ENCODE data around the gene ALG2. TPM values are rescaled to one million over a fixed set of nuclear protein-coding genes. Genes with fewer than 3 reads are reported as not detected.

ALG2 gene
- total and polyA plus RNA-seq, 2 of the 4 experiments (the other 2 are of a cell fraction): 36.4 to 38.4 TPM

DNA sequence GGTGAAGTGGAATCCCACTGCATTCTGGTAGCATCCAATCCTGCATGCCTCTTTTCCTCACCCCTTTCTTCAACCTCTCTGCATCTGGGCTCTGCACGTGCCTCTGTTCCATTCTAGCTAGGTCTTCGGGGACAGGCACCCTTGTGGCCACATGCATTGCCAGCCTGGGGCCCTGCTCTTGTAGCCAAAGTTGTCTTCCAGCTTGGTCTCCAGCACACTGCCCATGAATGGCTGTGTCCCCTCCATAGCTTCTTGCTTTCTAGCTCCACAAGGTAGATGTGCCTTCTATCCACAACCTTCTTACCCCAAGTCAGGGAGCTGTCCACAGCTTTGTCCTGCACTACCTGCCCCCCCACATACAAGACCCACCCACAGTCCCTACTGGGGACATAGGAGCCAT, 32.6 kb downstream of the ALG2 start:
- intact Hi-C loops (cut with micrococcal nuclease): loop anchor here (10.0 kb wide), 2 partner anchors 76 to 1236 kb away; partner anchors contain the start of gene MSANTD3
- H4K8ac ChIP-seq (ENCODE audit: low read depth in 2 of 2, low read length in 2 of 2): no peak overlapping the region
- H3K9ac ChIP-seq (ENCODE audit: low read depth, low read length): no peak overlapping the region
- peaks cover 4% of the 10 kb centered on the region; the same call in 1 of the 2 replicates for H3K9me1 ChIP-seq (ENCODE audit: insufficient read depth, low read length)
- H3K4ac ChIP-seq (ENCODE audit: low read depth, low read length): no peak overlapping the region
- H2AFZ ChIP-seq (replicated peaks; ENCODE audit: low read length, poor library complexity): no peak overlapping the region
- no peaks in the 10 kb centered on the region for H4K20me1 ChIP-seq (ENCODE audit: insufficient read depth, low read length)
- peaks cover 8% of the 10 kb centered on the region for H3K27me3 ChIP-seq (ENCODE audit: control insufficient read depth, insufficient read depth, low read length)
- TF ChIP-seq MAZ (IDR thresholded peaks at IDR 0.05; ENCODE audit: borderline replicate concordance, low read depth, low read length) (no peak), RAD21 (IDR thresholded peaks at IDR 0.05; ENCODE audit: low read length) (no peak), POLR2A (IDR thresholded peaks at IDR 0.05; ENCODE audit: low read depth, low read length) (no peak), RCOR1 (IDR thresholded peaks at IDR 0.05; ENCODE audit: insufficient replicate concordance, low read length) (no peak), MAFK (IDR thresholded peaks at IDR 0.05; ENCODE audit: low read depth, low read length) (no peak), BHLHE40 (IDR thresholded peaks at IDR 0.05; ENCODE audit: low read depth, low read length) (no peak), CTCF (conservative IDR thresholded peaks at IDR 0.05; ENCODE audit: low read depth, low read length) (no peak), CHD1 (IDR thresholded peaks at IDR 0.05; ENCODE audit: low read depth, low read length) (no peak), NFE2L2 (IDR thresholded peaks at IDR 0.05; ENCODE audit: low read depth, low read length) (no peak), CEBPB (IDR thresholded peaks at IDR 0.05; ENCODE audit: low read depth, low read length) (no peak), RFX5 (IDR thresholded peaks at IDR 0.05; ENCODE audit: low read depth, low read length) (no peak), FOS (IDR thresholded peaks at IDR 0.05; ENCODE audit: low read depth, low read length) (no peak), MXI1 (IDR thresholded peaks at IDR 0.05; ENCODE audit: borderline replicate concordance, low read depth, low read length) (no peak), SMC3 (IDR thresholded peaks at IDR 0.05; ENCODE audit: low read depth, low read length) (no peak)
- TF ChIP-seq, protein P1, sequence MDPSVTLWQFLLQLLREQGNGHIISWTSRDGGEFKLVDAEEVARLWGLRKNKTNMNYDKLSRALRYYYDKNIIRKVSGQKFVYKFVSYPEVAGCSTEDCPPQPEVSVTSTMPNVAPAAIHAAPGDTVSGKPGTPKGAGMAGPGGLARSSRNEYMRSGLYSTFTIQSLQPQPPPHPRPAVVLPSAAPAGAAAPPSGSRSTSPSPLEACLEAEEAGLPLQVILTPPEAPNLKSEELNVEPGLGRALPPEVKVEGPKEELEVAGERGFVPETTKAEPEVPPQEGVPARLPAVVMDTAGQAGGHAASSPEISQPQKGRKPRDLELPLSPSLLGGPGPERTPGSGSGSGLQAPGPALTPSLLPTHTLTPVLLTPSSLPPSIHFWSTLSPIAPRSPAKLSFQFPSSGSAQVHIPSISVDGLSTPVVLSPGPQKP (IDR thresholded peaks at IDR 0.05; ENCODE audit: borderline replicate concordance, low read depth, low read length): no peak
- TF ChIP-seq, protein P2, sequence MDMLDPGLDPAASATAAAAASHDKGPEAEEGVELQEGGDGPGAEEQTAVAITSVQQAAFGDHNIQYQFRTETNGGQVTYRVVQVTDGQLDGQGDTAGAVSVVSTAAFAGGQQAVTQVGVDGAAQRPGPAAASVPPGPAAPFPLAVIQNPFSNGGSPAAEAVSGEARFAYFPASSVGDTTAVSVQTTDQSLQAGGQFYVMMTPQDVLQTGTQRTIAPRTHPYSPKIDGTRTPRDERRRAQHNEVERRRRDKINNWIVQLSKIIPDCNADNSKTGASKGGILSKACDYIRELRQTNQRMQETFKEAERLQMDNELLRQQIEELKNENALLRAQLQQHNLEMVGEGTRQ (IDR thresholded peaks at IDR 0.05; ENCODE audit: low read depth, low read length): no peak
- H3K4me3 ChIP-seq (ENCODE audit: insufficient read depth, low read depth, low read length): no peak overlapping the region
- H4K91ac ChIP-seq (ENCODE audit: insufficient read depth, low read depth, low read length): no peak overlapping the region
- no peak overlapping the region for H3K4me2 ChIP-seq (ENCODE audit: low read depth, low read length)
- H3K79me1 ChIP-seq (ENCODE audit: low read depth in 1 of 2, low read length in 2 of 2): no peaks in the 10 kb centered on the region
- no peak overlapping the region for H3K23ac ChIP-seq (ENCODE audit: low read depth, low read length)
- no peak for ATAC-seq (ENCODE audit: low read depth)
- H3K9me3 ChIP-seq (ENCODE audit: control insufficient read depth, insufficient read depth, low read length): peaks cover 2% of the 10 kb centered on the region
- CTCF ChIA-PET: no interaction called here
- no peak overlapping the region for H2AK5ac ChIP-seq (ENCODE audit: low read depth, low read length)
- in situ Hi-C loops (cut with MboI; ENCODE audit: low sequenced_read_pairs): loop anchor here (10.0 to 25.0 kb wide), 4 partner anchors 616 to 1398 kb away; partner anchors contain the start of gene CAVIN4
- H3K36me3 ChIP-seq (ENCODE audit: control insufficient read depth, insufficient read depth, low read length): no peaks in the 10 kb centered on the region
- H3K4me1 ChIP-seq (ENCODE audit: control insufficient read depth, insufficient read depth, low read length): peaks cover 10% of the 10 kb centered on the region
- no peak for DNase-seq
- no peak overlapping the region for H3K56ac ChIP-seq (ENCODE audit: extremely low read depth, insufficient read depth, low read length)
- no peak overlapping the region for H3K14ac ChIP-seq (replicated peaks; ENCODE audit: low read depth, low read length)
- H2AK9ac ChIP-seq (replicated peaks; ENCODE audit: low read depth, low read length, poor library complexity): no peak overlapping the region
- no peak overlapping the region for H2BK15ac ChIP-seq (ENCODE audit: low read depth, low read length)
- dilution Hi-C loops (cut with HindIII; ENCODE audit: low sequenced_read_pairs, unreplicated experiment): no loop called here
- no peak overlapping the region for H4K5ac ChIP-seq (ENCODE audit: low read depth, low read length)
- no peak overlapping the region for H2BK20ac ChIP-seq (ENCODE audit: low read depth, low read length)
- H2BK5ac ChIP-seq (ENCODE audit: low read depth, low read length, poor library complexity, severe bottlenecking): no peak overlapping the region
- H3K27ac ChIP-seq (ENCODE audit: insufficient read depth, low read length): no peak overlapping the region
- 75% methylated on average over 2 of the region's 2 CpGs; no CpG with 5 or more reads in 1 of the 2 experiments for WGBS, 2 experiments (ENCODE audit: extremely low coverage in 2 of 2, insufficient read length in 1 of 2)
- H2BK120ac ChIP-seq (ENCODE audit: low read depth, low read length): no peak overlapping the region
- H3K18ac ChIP-seq (ENCODE audit: low read depth, low read length): no peak overlapping the region
- no TSS peak for BruUV-seq (replicated peaks)
- POLR2A ChIA-PET (ENCODE audit: unreplicated experiment): no interaction called here
